NCI-H146 (cell line): ENCODE measurements around the gene MAPRE3.

ENCODE experiments used
- DNase-seq: peaks from one replicate; lab custom pipeline; 2025; lab: John Stamatoyannopoulos, UW

Gene MAPRE3

DNA sequence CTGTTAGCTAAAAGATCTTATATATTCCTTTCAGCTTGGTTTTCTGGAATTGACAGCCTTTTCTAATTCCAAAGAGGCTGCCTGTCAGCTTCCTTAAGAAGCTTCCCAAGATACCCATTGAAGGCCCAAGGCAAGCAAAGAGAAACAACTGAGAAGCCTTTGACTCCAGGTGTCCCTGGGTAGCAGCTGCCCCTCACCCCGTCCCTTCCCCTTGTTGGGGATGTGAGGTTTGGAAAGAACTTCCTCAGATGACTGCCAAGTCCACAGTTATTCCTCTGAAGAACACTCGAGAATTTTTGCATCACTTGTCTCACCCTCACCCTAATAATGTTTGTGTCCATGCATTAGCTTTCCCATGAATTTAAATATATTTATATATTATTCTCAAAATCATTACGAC lies 13.3 kb downstream of the MAPRE3 start:
- no peak for DNase-seq

DNA sequence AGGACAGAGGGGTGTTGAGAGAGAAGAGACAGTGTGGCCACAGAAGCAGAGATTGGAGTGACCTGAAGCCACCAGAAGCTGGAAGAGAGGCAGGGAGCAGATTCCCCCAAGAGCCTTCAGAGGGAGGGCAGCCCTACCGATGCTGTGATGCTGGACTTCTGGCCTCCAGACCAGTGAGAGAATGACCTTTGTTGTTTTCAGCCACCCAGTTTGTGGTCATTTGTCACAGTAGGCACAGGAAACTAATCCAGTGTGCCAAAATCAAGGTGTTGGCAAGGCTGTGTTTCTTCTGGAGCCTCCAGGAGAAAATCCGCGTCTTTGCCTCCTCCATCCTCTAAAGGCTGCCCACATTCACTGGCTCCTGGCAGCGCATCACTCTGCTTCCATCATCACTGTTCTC lies 15.4 kb downstream of the MAPRE3 start:
- no peak for DNase-seq

DNA sequence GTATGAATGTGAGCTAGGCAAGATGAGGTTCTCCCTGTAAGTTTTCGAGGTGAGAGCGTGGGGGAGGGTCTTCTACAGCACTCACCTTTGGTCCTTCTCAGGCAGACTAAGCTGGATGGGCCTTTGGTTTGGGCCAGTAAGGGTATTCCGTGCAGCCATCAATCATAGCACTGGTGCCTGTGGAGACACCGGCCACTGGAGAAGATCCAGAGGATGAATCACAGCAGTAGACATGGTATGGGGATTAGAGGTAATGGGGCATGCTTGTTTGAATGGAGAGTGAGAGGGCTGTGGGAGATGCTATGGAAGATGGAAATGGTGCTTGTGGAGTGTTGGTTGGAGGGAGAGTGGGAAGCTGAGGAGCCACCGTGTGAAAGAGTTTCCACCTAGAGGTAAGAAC lies 16.1 kb downstream of the MAPRE3 start:
- no peak for DNase-seq

DNA sequence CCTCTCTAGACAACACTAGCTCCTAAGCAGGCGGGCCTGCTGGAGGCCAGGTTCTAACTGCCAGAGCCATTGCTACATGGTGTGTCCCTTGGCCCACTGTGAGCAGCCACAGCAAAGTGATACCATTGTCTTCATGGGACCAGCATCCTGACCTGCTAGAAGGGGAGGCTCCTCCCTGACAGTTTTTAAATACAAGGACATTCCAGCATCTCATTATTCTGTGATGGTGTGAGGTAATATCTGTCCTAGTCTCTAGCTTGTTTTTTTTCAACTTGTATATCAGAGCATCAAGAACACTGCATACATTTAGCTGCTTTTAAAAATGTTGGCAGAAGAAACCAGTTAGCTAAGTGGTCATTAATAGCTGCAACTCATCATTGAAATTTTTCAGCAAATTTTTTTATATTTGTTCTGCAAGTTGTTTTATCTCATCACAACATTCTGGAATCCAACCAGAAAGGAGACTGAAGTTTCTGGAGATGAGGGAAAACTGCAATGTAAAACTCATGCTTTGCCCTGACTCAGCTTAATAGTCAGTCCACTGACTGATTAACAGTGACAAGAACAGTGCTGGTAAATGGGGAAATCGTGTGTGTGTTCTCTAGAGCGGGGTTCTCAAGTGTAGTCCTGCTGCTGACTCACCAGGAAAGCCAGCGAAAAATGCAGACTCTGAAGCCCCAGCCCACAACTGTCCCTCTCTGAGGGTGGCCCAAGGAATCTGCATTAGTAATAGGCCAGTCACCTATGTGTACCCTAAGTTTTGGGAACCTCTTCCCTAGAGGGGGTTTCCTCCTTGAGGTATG lies 17.8 kb downstream of the MAPRE3 start:
- DNase-seq, result no peak

DNA sequence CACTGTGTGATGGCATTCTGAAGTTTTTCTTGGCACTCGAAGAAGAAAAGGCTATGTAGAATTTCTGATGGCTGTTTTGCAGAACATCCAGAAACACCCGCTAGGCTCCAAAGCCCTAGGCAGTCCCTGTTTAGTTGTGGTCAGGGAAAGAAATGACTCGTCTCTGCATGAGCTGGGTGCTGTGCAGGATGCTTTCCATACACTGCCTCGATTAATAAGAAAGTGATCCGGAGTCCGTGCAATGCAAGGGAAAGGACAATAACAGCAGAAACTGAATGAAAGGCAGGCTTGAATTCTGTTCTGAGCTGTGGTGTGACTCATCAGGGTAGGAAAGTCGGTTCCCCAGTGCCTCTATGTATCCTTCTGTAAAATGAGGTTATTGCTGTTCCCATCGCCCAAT lies 18.7 kb downstream of the MAPRE3 start:
- DNase-seq, result no peak

DNA sequence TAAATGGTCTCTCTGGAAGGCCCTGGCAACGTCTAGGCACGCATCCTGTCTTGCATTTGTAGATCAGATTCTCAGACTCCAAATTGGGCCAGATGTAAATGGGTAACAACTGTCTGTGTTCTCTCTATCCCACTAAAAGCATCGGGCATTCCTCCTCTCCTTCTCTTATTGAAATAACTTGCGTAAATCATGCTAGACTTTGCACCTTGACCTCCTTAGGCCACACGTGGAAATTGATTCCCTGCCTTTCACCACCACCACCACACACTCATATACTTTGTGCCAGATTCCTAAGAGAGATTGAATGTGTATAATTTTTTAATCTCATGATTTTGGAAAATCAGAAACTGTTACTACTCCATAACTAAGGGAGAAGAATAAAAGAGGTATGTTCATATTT lies 21.3 kb downstream of the MAPRE3 start:
- no peak for DNase-seq

DNA sequence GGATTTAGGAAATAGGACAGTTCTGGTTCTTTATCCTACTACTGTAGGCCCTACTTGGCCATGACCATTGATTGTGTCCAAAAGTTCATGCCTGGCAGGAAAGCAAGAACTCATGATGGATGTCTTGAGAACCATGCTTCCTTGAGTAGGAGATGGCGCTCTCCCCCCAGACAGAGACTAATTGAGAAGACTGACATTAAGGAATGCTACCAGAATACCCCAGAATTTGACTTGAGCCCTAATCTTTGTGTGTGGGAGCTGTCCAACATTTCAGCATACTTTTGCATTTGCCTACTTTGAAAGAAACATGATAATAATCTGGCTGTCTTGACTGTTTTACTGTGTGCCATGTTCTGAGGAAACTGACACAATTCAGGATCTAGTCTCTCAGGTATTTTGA lies 23.3 kb downstream of the MAPRE3 start:
- no peak for DNase-seq

DNA sequence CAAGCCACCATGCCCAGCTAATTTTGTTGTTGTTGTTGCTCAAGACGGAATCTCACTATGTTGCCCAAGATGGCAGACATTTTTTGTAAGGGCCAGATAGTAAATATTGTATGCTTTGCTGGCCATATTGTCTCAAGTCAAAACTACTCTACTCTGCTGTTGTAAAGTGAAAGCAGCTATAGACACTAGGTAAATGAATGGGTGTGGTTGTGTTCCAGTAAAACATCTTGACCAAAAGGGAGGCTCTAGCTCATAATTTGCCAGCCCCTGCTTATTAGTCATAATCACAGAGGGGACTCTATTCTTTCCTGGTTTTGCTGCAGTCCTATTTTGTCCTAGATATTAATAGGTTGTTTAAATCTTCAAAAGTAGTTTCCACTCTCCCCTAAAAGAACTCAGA lies 24.5 kb downstream of the MAPRE3 start:
- no peak for DNase-seq

DNA sequence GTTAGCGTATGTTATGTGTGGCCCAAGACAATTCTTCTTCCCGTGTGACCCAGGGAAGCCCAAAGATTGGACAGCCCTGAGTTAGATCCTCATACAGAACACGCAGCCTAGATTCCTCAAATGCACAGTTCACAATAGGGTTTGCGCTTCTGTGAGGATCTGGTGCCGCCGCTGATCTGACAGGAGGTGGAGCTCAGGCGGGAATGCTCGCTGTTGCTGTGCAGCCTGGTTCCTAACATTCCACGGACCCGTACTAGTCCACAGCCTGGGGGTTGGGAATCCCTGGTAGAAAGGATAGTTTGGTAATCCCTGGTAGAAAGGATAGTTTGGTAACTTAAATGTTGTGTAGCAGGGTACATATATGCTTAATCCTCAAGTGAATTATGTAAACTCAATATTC lies 27.0 kb downstream of the MAPRE3 start:
- no peak for DNase-seq

DNA sequence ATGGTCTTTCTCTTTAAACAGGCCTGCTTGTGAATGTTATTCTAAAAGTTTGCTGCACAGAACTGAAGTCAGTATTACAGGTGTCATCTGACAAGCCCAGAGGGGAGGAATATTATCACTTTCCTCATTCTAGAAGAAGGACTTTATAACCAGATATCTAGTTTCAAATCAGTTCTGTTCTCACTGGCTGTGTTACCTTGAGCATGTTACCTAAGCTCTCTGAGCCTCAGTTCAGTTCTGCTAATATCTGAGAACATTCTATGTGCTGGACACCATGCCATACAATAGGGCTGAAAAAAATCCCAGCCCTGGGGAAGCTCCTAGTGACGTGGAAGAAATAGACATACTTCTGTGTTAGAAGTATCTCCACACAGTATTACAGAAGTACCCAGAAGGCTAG lies 27.9 kb downstream of the MAPRE3 start:
- DNase-seq, result no peak

DNA sequence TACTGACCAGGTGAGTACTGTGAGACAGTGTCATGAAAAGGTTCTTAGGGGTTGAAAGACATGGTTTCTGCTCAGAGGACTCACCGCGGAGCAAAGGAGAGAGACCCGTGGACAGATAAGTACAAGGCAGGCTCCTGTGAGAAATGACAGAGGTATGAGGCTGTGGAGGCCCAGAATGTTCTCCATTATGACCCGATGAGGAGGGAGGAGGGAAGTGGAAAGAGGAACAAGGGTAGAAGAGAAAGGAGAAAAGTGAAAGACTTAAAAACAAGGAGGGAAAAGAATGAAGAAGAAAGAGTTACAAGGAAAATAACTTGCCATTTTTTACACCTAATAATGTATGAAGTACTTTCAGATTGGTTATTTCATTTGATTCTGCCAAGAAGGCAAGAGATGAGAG lies 29.8 kb downstream of the MAPRE3 start:
- no peak for DNase-seq

DNA sequence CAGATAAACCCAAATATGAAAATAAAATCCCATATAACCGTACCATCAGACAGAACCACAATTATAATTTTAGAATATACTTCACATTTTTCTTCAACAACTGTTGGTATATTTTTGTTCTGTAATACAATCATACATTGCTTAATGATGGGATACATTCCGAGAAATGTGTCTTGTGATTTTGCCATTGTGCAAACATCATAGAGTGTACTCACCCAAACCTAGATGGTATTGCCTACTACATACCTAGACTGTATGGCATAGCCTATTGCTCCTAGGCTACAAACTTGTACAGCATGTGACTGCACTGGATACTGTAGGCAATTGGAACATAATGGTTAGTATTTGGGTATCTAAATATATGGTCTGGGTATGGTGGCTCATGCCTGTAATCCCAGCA lies 30.6 kb downstream of the MAPRE3 start:
- DNase-seq, result no peak

DNA sequence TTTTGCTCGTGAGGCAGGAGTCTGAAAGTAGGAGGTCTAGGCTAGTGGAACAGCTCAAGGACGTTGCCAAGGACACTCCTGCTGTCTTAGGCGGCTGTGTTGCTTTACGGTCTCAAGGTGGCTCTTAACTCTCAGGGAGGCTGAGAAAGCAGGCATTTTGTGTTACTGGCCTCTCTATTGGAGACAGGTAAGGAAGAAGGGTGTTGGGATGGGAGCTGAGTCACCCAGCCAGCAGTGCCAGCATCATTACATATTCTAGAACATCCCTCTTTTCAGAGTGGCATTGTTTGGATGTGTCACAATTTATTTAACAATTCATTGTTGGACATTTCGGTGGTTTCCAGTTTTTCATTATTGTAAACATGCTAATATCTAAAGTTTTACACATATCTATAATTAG lies 31.5 kb downstream of the MAPRE3 start:
- no peak for DNase-seq

DNA sequence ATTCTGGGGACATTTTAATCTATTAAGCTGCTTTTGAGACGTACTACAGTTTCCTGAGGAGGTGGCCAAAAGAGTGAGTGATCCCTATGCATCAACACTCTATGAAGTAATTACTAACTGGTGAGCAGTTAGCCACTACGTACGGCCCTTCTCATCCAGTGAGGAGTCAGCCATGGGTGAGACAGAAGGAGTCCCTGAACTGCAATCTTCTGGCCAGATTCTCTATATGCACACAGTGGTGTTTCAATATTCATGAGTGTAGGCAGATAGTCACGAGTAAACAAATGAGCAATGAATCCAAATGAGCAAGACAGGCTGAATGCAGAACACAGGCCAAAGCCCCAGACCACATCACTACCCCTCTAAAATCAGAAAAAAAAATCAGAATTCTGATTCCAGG lies 32.6 kb downstream of the MAPRE3 start:
- DNase-seq, result no peak

DNA sequence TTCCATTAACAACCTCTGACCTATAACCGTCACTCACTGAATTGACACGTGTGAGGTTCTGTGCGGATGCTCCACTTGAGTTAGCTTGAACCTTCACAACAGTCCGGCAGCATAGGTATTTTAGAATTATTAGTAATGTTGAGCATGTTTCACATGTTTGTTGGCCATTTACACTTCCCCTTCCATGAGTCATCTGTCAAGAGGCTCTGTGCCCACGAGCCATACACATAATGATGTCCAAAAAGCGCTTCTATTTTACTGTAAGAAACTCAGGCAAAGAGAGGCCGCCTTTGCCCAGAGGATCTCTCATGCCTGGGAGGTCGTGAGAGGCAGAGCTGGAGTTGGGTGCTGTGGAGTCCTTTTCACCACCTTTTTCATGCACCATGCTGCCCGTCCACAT lies 33.4 kb downstream of the MAPRE3 start:
- DNase-seq, result no peak

DNA sequence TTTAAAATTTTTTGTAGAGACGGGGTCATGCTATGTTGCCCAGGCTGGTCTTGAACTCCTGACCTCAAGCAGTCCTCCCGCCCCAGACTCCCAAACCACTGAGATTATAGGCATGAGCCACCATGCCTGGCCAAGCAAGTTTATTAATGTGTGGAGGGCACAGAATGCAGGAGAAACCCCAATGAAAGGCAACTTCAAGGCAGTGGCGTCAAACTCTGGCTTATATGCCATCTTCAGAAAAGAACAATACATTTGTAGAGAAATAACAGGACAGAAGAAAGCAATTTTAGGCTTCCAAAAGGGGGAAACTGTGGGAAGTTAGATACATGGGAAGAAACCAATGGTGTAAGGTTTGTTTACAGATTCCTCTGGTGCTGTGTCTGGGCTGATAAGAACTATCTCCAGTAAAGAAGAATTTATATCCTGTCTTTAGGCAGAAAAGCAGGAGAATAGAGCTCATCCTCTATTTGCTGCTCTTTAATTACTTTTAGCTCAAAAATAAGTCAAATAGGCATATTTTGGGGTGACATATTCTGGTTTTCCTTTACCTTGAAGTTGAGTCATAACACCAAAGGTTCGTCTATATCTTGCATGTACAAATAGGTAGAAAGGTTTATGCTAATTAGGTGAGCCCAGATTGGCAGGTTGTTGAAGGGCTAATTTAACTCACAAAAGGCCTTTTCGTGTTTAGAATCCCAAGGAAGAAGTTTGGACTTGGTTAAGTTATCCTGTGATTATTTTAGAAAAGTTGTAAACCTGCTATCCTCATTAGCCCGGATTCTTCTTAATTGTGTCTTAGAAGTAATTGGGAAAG lies 36.4 kb downstream of the MAPRE3 start:
- no peak for DNase-seq

DNA sequence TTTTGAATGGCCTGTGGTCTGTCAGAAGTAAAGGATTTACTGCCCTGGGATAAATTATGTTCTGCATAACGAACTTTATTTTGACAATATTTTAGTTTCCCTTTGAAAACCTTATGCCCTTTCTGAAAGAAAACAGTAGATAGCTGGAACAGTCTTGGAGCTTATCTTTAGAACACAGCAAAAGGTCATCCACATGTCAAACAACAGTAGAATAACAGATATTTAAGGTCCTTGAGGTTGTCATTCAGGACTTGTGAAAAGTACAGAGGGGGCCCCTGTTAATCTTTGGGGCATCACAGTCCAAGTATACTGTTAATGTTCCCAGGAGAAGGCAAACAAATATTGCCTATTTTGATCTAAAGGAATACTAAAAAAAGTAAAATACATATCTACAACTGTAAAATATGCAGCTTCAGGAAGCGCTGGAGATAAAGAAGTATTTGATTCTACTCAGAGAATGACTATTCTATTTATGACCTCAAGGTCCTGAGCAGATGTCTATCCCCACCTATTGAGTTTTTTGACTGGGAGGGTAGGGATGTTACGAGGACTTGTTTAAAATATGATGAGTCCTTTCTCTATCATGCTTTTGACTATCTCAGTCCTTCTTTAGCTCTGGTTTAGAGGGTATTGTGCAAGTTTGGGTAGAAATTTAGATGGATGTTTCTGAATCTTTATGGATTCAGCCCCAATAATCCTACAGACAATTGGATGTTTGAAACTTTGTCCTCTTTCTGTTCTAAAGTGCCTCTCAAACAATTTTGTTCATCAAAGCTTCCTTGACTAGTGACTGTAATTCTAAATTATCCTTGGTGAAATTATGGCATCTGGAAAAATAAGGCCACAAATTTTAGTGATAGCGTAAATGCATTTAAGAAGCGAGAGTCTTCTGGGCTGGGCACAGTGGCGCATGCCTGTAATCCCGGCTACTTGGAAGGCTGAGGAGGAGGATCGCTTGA lies 37.3 kb downstream of the MAPRE3 start:
- DNase-seq, result no peak

DNA sequence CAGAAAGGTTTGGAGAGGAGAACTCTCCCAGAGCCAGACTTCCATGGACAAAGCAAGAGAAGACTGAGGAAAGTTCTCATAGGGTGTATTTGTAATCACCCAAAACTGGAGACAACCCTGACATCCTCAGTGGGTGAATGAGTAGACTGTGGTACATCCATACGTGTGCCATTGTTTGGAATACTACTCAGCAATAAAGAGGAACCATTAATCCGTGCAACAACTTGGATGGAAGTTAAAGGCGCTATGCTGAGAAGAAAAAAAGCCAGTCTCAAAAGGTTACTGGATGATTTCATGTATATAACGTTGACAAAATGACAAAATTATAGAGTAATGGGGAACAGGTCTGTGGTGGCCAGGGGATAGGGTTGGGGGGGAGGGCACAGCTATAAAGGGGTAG lies 38.2 kb downstream of the MAPRE3 start:
- DNase-seq, result no peak

DNA sequence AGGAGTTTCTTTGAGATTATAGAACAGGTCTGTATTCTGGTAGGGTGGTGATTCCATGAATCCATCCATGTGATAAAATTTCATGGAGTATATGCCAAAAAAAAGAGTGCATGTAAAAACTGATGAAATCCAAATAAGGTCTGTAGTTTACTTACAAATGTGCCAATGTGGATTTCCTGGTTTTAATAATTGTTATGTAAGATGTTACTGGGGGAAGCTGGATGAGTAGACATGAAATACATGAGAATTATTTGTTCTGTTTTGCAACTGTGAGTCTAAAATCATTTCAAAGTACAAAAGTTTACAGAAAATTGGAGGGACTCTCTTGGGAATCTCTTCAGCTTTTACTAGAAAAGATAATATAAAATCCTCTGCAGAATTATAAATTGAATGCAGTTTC lies 38.6 kb downstream of the MAPRE3 start:
- DNase-seq, result no peak

DNA sequence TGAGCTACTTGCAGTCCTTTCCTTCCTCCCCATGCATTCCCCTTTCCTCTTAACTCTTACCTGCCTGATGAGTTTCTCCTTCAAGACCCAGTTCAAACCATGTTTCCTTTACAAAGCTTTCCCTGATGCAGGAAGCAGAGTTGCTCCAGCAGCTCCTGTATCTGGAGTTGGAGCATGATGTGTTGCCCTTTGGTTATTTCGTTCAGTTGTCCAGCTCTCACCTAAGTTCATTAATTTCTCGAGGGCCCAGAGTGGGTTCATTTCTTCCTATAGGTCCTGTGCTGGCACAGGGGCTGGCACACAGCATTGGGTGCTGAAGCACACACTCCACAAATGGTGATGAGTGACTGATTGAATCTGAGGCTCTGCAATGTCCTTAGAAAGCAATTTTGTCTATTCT lies 39.3 kb downstream of the MAPRE3 start:
- no peak for DNase-seq

DNA sequence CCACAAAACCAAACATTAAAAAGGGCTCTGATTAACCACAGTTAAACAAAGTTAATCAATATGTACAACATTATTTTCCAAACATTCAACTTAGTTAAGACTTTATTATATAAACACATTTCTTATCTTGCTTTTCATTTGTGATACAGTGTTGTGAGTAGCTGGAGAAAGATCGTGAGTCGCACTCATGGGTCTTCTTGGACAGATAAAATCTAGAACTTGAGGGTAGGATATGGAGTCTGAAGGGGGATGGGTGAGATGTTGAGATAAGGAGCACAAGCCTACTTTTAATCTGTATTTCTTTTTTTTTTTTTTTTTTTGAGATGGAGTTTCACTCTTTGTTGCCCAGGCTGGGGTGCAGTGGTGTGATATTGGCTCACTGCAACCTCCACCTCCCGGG lies 39.7 kb downstream of the MAPRE3 start:
- no peak for DNase-seq

DNA sequence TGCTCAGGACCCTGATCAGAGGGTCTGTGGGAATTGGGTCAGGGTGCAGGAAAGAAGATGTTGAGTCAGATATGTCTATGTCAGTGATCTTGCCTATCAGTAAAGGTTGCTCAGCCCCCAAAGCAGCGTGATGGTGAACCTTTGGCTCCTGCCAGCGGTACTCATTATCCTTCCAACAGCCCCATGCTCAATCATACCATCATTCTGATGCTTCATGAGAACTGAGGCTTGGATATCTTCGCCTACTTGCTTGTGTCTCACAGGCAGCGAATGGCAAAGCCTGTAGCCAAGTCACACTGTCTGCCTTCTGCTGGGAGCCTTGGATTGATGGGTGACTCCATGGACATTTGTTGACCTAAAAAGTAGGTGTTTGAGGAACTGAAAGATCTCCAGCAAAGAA lies 43.3 kb downstream of the MAPRE3 start:
- DNase-seq, result no peak
